Pons (tissue), 1 donor: ENCODE data around the gene OGFR.

Experiments used
- DNase-seq: peaks from one replicate; pipeline ENCODE4 v3.0.0-alpha.2; 2016; ENCODE audit warnings: low spot score

Gene OGFR

GRCh38 chr20:62800314-62801259 is 4.0 kb upstream of the OGFR start:
- DNase-seq: no peak

GRCh38 chr20:62801284-62802010 is 3.2 kb upstream of the OGFR start:
- no peak for DNase-seq

- DNase-seq: no peak
These were observed 2.5 kb upstream of the OGFR start for GRCh38 chr20:62802026-62802712.

- DNase-seq: no peak
These were observed 511 bp upstream of the OGFR start for GRCh38 chr20:62804021-62804626.

GRCh38 chr20:62805155-62805710 is 598 bp downstream of the OGFR start:
- no peak for DNase-seq

GRCh38 chr20:62805711-62806382 is 1.2 kb downstream of the OGFR start:
- DNase-seq: no peak

GRCh38 chr20:62806383-62807050 is 1.9 kb downstream of the OGFR start:
- no peak for DNase-seq

- DNase-seq: no peak
These were observed 3.0 kb downstream of the OGFR start for GRCh38 chr20:62807444-62808210.

- no peak for DNase-seq
These were observed 3.7 kb downstream of the OGFR start for GRCh38 chr20:62808211-62808865.

- no peak for DNase-seq
These were observed 5.1 kb downstream of the OGFR start for GRCh38 chr20:62809530-62810428.

- no peak for DNase-seq
These were observed 6.7 kb downstream of the OGFR start for GRCh38 chr20:62811320-62811719.

GRCh38 chr20:62811720-62812119 is 7.1 kb downstream of the OGFR start:
- DNase-seq: no peak

- no peak for DNase-seq
These were observed 7.7 kb downstream of the OGFR start for GRCh38 chr20:62812181-62812906.

- DNase-seq: no peak
These were observed 8.2 kb downstream of the OGFR start for GRCh38 chr20:62812907-62813200.

- DNase-seq: no peak
These were observed 9.0 kb downstream of the OGFR start for GRCh38 chr20:62813588-62813987.

- DNase-seq: no peak
These were observed 9.5 kb downstream of the OGFR start for GRCh38 chr20:62814060-62814708.

GRCh38 chr20:62814709-62815065 is 10.1 kb downstream of the OGFR start:
- no peak for DNase-seq
